ENCODE data around the gene ELP5. TPM values are rescaled to one million over a fixed set of nuclear protein-coding genes. Genes with fewer than 3 reads are reported as not detected.
A peak's percentile ranks its signal among the peaks of the same experiment; 100 is the strongest.

The ELP5 gene
- total RNA-seq, 1 experiment from 2014 or later = 49.6 TPM

- H3K27ac Mint-ChIP-seq = 0 out of 7 replicates have a peak overlapping the region, but pooled peaks of 1 of the 3 experiments have one; percentile 55
- no peak overlapping the region for H3K56ac ChIP-seq (ENCODE audit: insufficient read length, low read depth, low read length)
- no peak overlapping the region for H2AFZ ChIP-seq (ENCODE audit: low read length)
- H3K14ac ChIP-seq (ENCODE audit: insufficient read depth, low read length) = no peak overlapping the region
- H3K27ac ChIP-seq (ENCODE audit: insufficient read length, low read depth, low read length) = no peak overlapping the region
- no peaks in the 10 kb centered on the region for H4K20me1 ChIP-seq (ENCODE audit: control insufficient read depth, insufficient read depth, insufficient read length)
- H2BK12ac ChIP-seq (ENCODE audit: insufficient read length, low read depth, low read length) = no peak overlapping the region
- H4K5ac ChIP-seq (ENCODE audit: insufficient read length, low read depth, low read length) = no peak overlapping the region
- H3K9me3 Mint-ChIP-seq = no peaks in the 10 kb centered on the region
- H3K4ac ChIP-seq (ENCODE audit: low read depth, low read length) = no peak overlapping the region
- no peaks in the 10 kb centered on the region for H3K27me3 ChIP-seq (ENCODE audit: insufficient read depth, low read length)
- no peak overlapping the region for H2BK20ac ChIP-seq (ENCODE audit: low read depth, low read length, poor library complexity, severe bottlenecking)
- H3K4me1 Mint-ChIP-seq = peaks cover 24 to 34% of the 10 kb centered on the region in 2 experiments
- no peak overlapping the region for H3K4me2 ChIP-seq (ENCODE audit: insufficient read depth, insufficient read length, low read length)
- H3K18ac ChIP-seq (ENCODE audit: insufficient read length, low read depth, low read length) = no peak overlapping the region
- TF ChIP-seq CTCF (conservative IDR thresholded peaks at IDR 0.05) = no peak
- H3K9me3 ChIP-seq (ENCODE audit: control insufficient read depth, low read depth, low read length) = no peaks in the 10 kb centered on the region
- H3K79me2 ChIP-seq (ENCODE audit: insufficient read depth, low read length) = no peaks in the 10 kb centered on the region
- no CpG with 5 or more reads among the region's 16 CpGs for WGBS (ENCODE audit: extremely low coverage, insufficient read length, low lambda C conversion rate)
- no peak overlapping the region for H4K8ac ChIP-seq (replicated peaks; ENCODE audit: insufficient read length, low read depth, low read length)
- H4K91ac ChIP-seq (ENCODE audit: insufficient read length, low read depth, low read length) = no peak overlapping the region
- no peak overlapping the region for H2BK120ac ChIP-seq (ENCODE audit: low read depth, low read length, poor library complexity, severe bottlenecking)
- peaks cover 22 to 38% (median 31%) of the 10 kb centered on the region in 3 experiments for H3K36me3 Mint-ChIP-seq (ENCODE audit: insufficient read depth in 1 of 3, low read depth in 3 of 3)
- H3K4me1 ChIP-seq (ENCODE audit: insufficient read depth, low read length) = peaks cover 1% of the 10 kb centered on the region; the same call in 1 of the 2 replicates
- H3T11ph ChIP-seq (ENCODE audit: low read length) = no peak overlapping the region
- no peak overlapping the region for H2BK15ac ChIP-seq (ENCODE audit: low read depth, low read length)
- DNase-seq = no peak
- no peaks in the 10 kb centered on the region; the same call in none of the 2 replicates for H3K27me3 Mint-ChIP-seq (ENCODE audit: low read depth)
- no peak overlapping the region for H3K23ac ChIP-seq (ENCODE audit: insufficient read length, low read depth, low read length)
- peaks cover 3% of the 10 kb centered on the region for H3K23me2 ChIP-seq (ENCODE audit: insufficient read length, low read depth, low read length, poor library complexity, severe bottlenecking)
- no peaks in the 10 kb centered on the region for H3K79me1 ChIP-seq (ENCODE audit: insufficient read depth, low read depth, low read length, poor library complexity, severe bottlenecking)
- no peak overlapping the region for H3K9ac ChIP-seq (ENCODE audit: extremely low read depth, insufficient read length, low read length)
- H3K4me3 Mint-ChIP-seq = peak overlapping the region in 1 of 2 experiments; percentile 35; a peak in 1 of 5 replicates
- H2AK5ac ChIP-seq (ENCODE audit: insufficient read length, low read length) = no peak overlapping the region
- no peak overlapping the region for H2BK5ac ChIP-seq (ENCODE audit: insufficient read length, low read length)
Measured at GRCh38 chr17:7203391-7203790, 48.6 kb upstream of the ELP5 start.
